LNCaP clone FGC (cell line): ENCODE results near the gene CACNG4.

ENCODE experiments used
- DNase-seq: peaks from one replicate; pipeline ENCODE4 v3.0.0-alpha.2; 2011; ENCODE audit warnings: low read depth
- H3K4me3 ChIP-seq: 2 replicates; pipeline ENCODE4 v1.5.1; 2011; ENCODE audit warnings: mild to moderate bottlenecking, low read depth, low read length, control low read depth
- TF ChIP-seq, protein P1 (sequence below): IDR thresholded peaks from 2 replicates; pipeline ENCODE4 v1.5.1; 2012; ENCODE audit warnings: mild to moderate bottlenecking; ENCODE audit not compliant: control insufficient read depth, insufficient read depth; ENCODE audit errors: extremely low read depth

Gene CACNG4

GRCh38 chr17:67018471-67019434 lies 54.2 kb downstream of the CACNG4 start:
- DNase-seq = no peak
- TF ChIP-seq, protein P1, sequence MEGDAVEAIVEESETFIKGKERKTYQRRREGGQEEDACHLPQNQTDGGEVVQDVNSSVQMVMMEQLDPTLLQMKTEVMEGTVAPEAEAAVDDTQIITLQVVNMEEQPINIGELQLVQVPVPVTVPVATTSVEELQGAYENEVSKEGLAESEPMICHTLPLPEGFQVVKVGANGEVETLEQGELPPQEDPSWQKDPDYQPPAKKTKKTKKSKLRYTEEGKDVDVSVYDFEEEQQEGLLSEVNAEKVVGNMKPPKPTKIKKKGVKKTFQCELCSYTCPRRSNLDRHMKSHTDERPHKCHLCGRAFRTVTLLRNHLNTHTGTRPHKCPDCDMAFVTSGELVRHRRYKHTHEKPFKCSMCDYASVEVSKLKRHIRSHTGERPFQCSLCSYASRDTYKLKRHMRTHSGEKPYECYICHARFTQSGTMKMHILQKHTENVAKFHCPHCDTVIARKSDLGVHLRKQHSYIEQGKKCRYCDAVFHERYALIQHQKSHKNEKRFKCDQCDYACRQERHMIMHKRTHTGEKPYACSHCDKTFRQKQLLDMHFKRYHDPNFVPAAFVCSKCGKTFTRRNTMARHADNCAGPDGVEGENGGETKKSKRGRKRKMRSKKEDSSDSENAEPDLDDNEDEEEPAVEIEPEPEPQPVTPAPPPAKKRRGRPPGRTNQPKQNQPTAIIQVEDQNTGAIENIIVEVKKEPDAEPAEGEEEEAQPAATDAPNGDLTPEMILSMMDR = no peak

GRCh38 chr17:67019809-67020208 lies 55.3 kb downstream of the CACNG4 start:
- TF ChIP-seq, protein P1 = no peak
- H3K4me3 ChIP-seq = no peak overlapping the region
- DNase-seq = no peak

More at GRCh38 chr17:67018471-67019434, 54.2 kb downstream of the CACNG4 start:
- H3K4me3 ChIP-seq = no peak overlapping the region

GRCh38 chr17:67020293-67020766 lies 55.8 kb downstream of the CACNG4 start:
- TF ChIP-seq, protein P1 = no peak
- DNase-seq = no peak
- H3K4me3 ChIP-seq = no peak overlapping the region

DNA sequence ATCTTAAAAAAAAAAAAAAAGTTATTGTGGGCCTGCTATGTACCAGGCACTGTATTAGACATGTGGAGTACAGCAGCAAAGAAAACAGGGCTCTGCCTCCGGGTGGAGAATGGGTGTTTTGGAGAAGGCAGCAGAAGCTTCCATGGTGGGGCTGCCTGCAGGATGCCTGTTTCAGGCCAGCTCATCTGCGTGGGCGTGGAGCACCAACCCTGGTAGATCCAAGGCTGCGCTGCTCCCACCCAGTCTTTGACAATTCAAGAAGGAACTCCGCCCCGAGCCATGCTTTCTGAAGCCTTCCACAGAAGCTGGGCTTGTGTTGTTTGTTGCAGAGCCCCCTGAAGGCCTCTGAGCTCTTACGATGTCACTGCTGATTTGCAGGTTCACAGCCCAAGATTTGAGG lies 56.7 kb downstream of the CACNG4 start:
- no peak overlapping the region for H3K4me3 ChIP-seq
- TF ChIP-seq, protein P1 = no peak
- DNase-seq = no peak

DNA sequence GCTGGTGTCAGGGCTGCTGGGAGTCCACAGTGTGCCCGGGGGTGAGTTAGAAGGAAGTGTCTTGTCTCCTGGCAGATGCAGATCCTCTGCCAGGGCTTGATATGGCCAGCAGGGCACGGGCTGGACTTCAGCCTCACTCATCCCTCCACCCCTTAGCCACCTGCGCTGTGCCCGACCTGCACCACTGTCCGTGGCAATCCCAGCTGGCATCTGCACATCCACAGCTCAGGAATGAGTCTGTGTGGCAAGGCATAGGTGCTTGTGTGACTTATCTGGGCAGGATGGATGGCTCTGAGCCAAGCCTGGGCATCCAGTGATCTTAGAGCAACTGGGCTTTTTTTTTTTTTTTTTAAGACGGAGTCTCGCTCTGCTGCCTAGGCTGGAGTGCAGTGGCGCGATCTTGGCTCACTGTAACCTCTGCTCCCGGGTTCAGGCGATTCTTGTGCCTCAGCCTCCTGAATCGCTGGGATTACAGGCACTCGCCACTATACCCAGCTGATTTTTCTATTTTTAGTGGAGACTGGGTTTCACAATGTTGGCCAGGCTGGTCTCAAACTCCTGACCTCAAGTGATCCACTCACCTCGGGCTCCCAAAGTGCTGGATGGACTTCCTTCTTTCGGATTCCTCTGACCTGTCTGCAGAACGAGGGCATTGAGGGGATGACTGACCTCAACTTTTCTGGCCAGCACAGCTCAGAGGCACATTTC lies 57.4 kb downstream of the CACNG4 start:
- TF ChIP-seq, protein P1 = no peak

DNA sequence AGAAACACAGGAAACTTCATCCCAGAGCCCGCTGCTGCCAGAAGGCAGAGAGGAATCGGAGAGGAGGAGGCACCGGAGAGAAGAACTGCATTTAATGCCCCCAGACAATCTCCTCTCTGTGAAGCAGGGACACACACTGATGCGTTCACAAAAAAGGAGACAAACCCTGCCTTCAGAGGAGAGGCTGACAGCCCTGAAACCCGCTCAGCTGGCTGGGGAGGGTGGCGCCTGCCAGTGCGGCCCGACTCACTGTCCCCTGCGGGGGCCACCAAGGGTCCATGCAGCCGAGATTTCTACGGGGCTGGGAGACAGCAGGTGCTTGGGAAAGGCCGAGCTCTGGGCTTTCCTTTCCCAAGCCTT lies 57.9 kb downstream of the CACNG4 start:
- TF ChIP-seq, protein P1 = no peak
- DNase-seq = no peak
- H3K4me3 ChIP-seq = no peak overlapping the region

More for the DNA sequence above, 57.4 kb downstream of the CACNG4 start:
- DNase-seq = no peak
- no peak overlapping the region for H3K4me3 ChIP-seq
